GM23338 (cell line): ENCODE results near the gene ZNF853. TPM values are rescaled to one million over a fixed set of nuclear protein-coding genes. Genes with fewer than 3 reads are reported as not detected.

Experiments used
- ATAC-seq: fragments of 200-7000 bp; cut with Tn5 transposase; 3 replicates; pipeline ENCODE4 v1.9.1; 2020
- DNase-seq: peaks from one replicate; pipeline ENCODE4 v3.0.0-alpha.2; 2015; ENCODE audit warnings: low spot score
- H2AFZ ChIP-seq: fragments of 200-600 bp; sonication (generic); 2 replicates; pipeline ENCODE4 v1.8.0; 2016; ENCODE audit warnings: antibody characterized with exemption, mild to moderate bottlenecking, moderate library complexity
- H3F3A ChIP-seq: fragments of 200-600 bp; sonication (generic); replicated peaks from 2 replicates; pipeline ENCODE4 v1.8.0; 2017; ENCODE audit warnings: antibody characterized with exemption, mixed run types, low read depth
- H3K27ac ChIP-seq: fragments of 200-600 bp; sonication (generic); 2 replicates; pipeline ENCODE4 v1.6.1; 2016; ENCODE audit warnings: low read depth
- H3K27me3 ChIP-seq: fragments of 200-600 bp; sonication (generic); 2 replicates; pipeline ENCODE4 v1.8.0; 2016; ENCODE audit warnings: mild to moderate bottlenecking, mixed run types, moderate library complexity; ENCODE audit not compliant: insufficient read depth
- H3K36me3 ChIP-seq: fragments of 200-600 bp; sonication (generic); 2 replicates; pipeline ENCODE4 v1.8.0; 2016; ENCODE audit warnings: mild to moderate bottlenecking; ENCODE audit not compliant: insufficient read depth
- H3K4me1 ChIP-seq: fragments of 200-600 bp; sonication (generic); 2 replicates; pipeline ENCODE4 v1.8.0; 2016; ENCODE audit warnings: mild to moderate bottlenecking, moderate library complexity; ENCODE audit not compliant: insufficient read depth
- H3K4me2 ChIP-seq: fragments of 200-600 bp; sonication (generic); 2 replicates; pipeline ENCODE4 v1.7.1; 2017; ENCODE audit warnings: mixed run types
- H3K4me3 ChIP-seq: fragments of 200-600 bp; sonication (generic); 2 replicates; pipeline ENCODE4 v1.6.1; 2016; ENCODE audit warnings: mixed run types
- H3K79me2 ChIP-seq: fragments of 200-600 bp; sonication (generic); replicated peaks from 2 replicates; pipeline ENCODE4 v1.8.0; 2017; ENCODE audit warnings: mild to moderate bottlenecking; ENCODE audit not compliant: insufficient read depth
- H3K9me2 ChIP-seq: fragments of 200-600 bp; sonication (generic); 2 replicates; pipeline ENCODE4 v1.8.0; 2017; ENCODE audit not compliant: insufficient read depth
- H4K20me1 ChIP-seq: fragments of 200-600 bp; sonication (generic); replicated peaks from 2 replicates; pipeline ENCODE4 v1.8.0; 2017; ENCODE audit warnings: mild to moderate bottlenecking; ENCODE audit not compliant: insufficient read depth
- H3K27ac Mint-ChIP-seq: 2 replicates; pipeline ENCODE4 v1.8.0; 2020; ENCODE audit warnings: inconsistent platforms, mild to moderate bottlenecking, moderate library complexity, mixed read lengths
- H3K27me3 Mint-ChIP-seq: 3 replicates; pipeline ENCODE4 v1.8.0; 2022; ENCODE audit warnings: low read depth, mild to moderate bottlenecking, moderate library complexity, mixed read lengths, inconsistent platforms; ENCODE audit not compliant: insufficient read depth, poor library complexity
- H3K36me3 Mint-ChIP-seq: 3 replicates; pipeline ENCODE4 v1.8.0; 2021; ENCODE audit warnings: low read depth, mild to moderate bottlenecking, inconsistent platforms, moderate library complexity, mixed read lengths
- H3K4me1 Mint-ChIP-seq: 3 replicates; pipeline ENCODE4 v1.8.0; 2020; ENCODE audit warnings: mild to moderate bottlenecking, inconsistent platforms, mixed read lengths
- H3K4me3 Mint-ChIP-seq: 3 replicates; pipeline ENCODE4 v1.8.0; 2021; ENCODE audit warnings: moderate library complexity, mild to moderate bottlenecking, inconsistent platforms, mixed read lengths
- H3K9me3 Mint-ChIP-seq: 3 replicates; pipeline ENCODE4 v1.8.0; 2020; ENCODE audit warnings: moderate library complexity, mild to moderate bottlenecking, inconsistent platforms, mixed read lengths
- CREB1 ChIP-seq: fragments of 250-450 bp; sonication (Bioruptor Pico); IDR thresholded peaks from 2 replicates; pipeline ENCODE4 v1.5.0; 2020; ENCODE audit warnings: low read depth, mild to moderate bottlenecking, moderate library complexity
- CTCF ChIP-seq, 2 experiments: fragments of 200-600 bp in 1 of 2; sonication (generic) in 1 of 2; conservative IDR thresholded peaks; 2 replicates each; pipeline versions ENCODE4 v1.5.1 to v1.6.1; 2016 to 2017; ENCODE audit warnings: antibody characterized with exemption in 2 of 2, low read depth in 2 of 2, mild to moderate bottlenecking in 2 of 2, moderate library complexity in 1 of 2
- ETS1 ChIP-seq: IDR thresholded peaks from 2 replicates; pipeline ENCODE4 v1.6.1; 2016; ENCODE audit warnings: antibody characterized with exemption
- EZH2phosphoT487 ChIP-seq: fragments of 200-600 bp; sonication (generic); IDR thresholded peaks from one replicate; pipeline ENCODE4 v1.8.1; 2018; ENCODE audit warnings: antibody characterized with exemption; ENCODE audit not compliant: unreplicated experiment
- NANOG ChIP-seq: IDR thresholded peaks from 2 replicates; pipeline ENCODE4 v1.6.1; 2016; ENCODE audit warnings: antibody characterized with exemption, borderline replicate concordance
- POLR2AphosphoS5 ChIP-seq: IDR thresholded peaks from 2 replicates; pipeline ENCODE4 v1.6.1; 2016; ENCODE audit warnings: antibody characterized with exemption, low read depth
- STAT1 ChIP-seq: IDR thresholded peaks from one replicate; pipeline ENCODE4 v1.6.1; 2016; ENCODE audit warnings: antibody characterized with exemption; ENCODE audit not compliant: unreplicated experiment
- ZNF114 ChIP-seq: fragments of 250-450 bp; sonication (Bioruptor Pico); IDR thresholded peaks from 2 replicates; pipeline ENCODE4 v1.5.0; 2020; ENCODE audit warnings: mild to moderate bottlenecking, moderate library complexity
- ZNF331 ChIP-seq: fragments of 250-450 bp; sonication (Bioruptor Pico); IDR thresholded peaks from 2 replicates; pipeline ENCODE4 v1.5.0; 2020; ENCODE audit warnings: low read depth, mild to moderate bottlenecking, moderate library complexity
- polyA plus RNA-seq: library from polyadenylated mRNA; unstranded; fragments of >200 nt; fragmentation: Nextera tagmentation; extraction: Ambion mirVana; gene quantifications from 2 replicates; pipeline ENCODE4 v1.2.1, GENCODE V29; 2016
- total RNA-seq: library from RNA; depleted of rRNA; stranded (reverse); fragments of >200 nt; shearing (Covaris generic); gene quantifications from 2 replicates; pipeline ENCODE4 v1.2.3, GENCODE V29; 2014

ZNF853 gene
- total and polyA plus RNA-seq, 2 experiments from 2014 or later, result 0.32 to 8.9 TPM

- Mint-ChIP-seq H3K27me3 (peaks cover 9% of the 10 kb centered on the region), H3K4me3 (no peak overlapping the region), H3K27ac (no peak overlapping the region), H3K9me3 (no peaks in the 10 kb centered on the region; the same call in 2 of the 3 replicates), H3K4me1 (peaks cover 13% of the 10 kb centered on the region), H3K36me3 (peaks cover 21% of the 10 kb centered on the region)
- no peaks in the 10 kb centered on the region for H3K79me2 ChIP-seq
- H3K27ac ChIP-seq, result no peak overlapping the region
- ATAC-seq (no peak), DNase-seq (no peak)
- H3K4me1 ChIP-seq, result peaks cover 7% of the 10 kb centered on the region; the same call in 1 of the 2 replicates
- no peak overlapping the region for H2AFZ ChIP-seq
- H3K9me2 ChIP-seq, result no peaks in the 10 kb centered on the region
- no peak for TF ChIP-seq ZNF331 (CRISPR knock-in tag)
- no peak for TF ChIP-seq ETS1
- TF ChIP-seq POLR2AphosphoS5, result no peak
- no peak for TF ChIP-seq CREB1 (CRISPR knock-in tag)
- TF ChIP-seq EZH2phosphoT487, result no peak
- no peak overlapping the region for H3K4me3 ChIP-seq
- no peaks in the 10 kb centered on the region for H3K27me3 ChIP-seq
- no peak overlapping the region for H3K4me2 ChIP-seq
- no peaks in the 10 kb centered on the region for H3F3A ChIP-seq
- no peaks in the 10 kb centered on the region for H4K20me1 ChIP-seq
- H3K36me3 ChIP-seq, result no peaks in the 10 kb centered on the region
Observed at GRCh38 chr7:6655636-6656385, 40.4 kb downstream of the ZNF853 start.

DNA sequence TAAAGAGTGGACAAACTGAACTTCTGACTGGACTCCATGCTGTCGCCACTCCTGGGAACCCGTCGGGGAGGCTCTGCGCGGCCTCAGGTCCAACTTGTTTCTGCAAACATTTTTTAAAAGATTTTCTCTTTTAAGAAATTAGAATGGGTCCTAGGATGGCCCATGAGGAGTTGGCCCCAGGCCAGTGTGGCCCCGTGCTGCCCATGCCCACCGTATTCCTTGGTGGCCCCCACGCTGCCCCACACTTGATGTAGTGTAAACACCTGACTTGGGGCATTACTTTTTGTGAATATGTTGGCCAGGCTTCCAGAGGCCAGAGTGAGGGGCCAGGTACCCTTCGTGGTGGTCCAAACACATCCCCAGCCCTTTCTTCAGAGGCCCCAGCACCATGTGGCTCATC, 41.0 kb downstream of the ZNF853 start:
- Histone ChIP-seq H3K4me2 (no peak overlapping the region), H3F3A (no peaks in the 10 kb centered on the region), H3K4me1 (peaks cover 7% of the 10 kb centered on the region; the same call in 1 of the 2 replicates), H3K27me3 (no peaks in the 10 kb centered on the region), H3K4me3 (no peak overlapping the region), H3K79me2 (no peaks in the 10 kb centered on the region), H4K20me1 (no peaks in the 10 kb centered on the region), H2AFZ (no peak overlapping the region), H3K36me3 (no peaks in the 10 kb centered on the region), H3K27ac (no peak overlapping the region), H3K9me2 (no peaks in the 10 kb centered on the region)
- no peak for ATAC-seq
- H3K27ac Mint-ChIP-seq, result no peak overlapping the region
- H3K9me3 Mint-ChIP-seq, result no peaks in the 10 kb centered on the region; the same call in 2 of the 3 replicates
- no peak overlapping the region for H3K4me3 Mint-ChIP-seq
- H3K27me3 Mint-ChIP-seq, result peaks cover 9% of the 10 kb centered on the region
- TF ChIP-seq ZNF114 (CRISPR knock-in tag) (no peak), POLR2AphosphoS5 (no peak), CREB1 (CRISPR knock-in tag) (no peak), ETS1 (no peak), CTCF (conservative IDR thresholded peaks at IDR 0.05; ENCODE audit: low read depth in 2 of 2) (no peak), NANOG (no peak), STAT1 (no peak)
- peaks cover 17% of the 10 kb centered on the region for H3K36me3 Mint-ChIP-seq
- DNase-seq, result no peak
- peaks cover 13% of the 10 kb centered on the region for H3K4me1 Mint-ChIP-seq
